Measurements from ENCODE around the gene PATE4.
A peak's percentile ranks its signal among the peaks of the same experiment; 100 is the strongest.

DNA sequence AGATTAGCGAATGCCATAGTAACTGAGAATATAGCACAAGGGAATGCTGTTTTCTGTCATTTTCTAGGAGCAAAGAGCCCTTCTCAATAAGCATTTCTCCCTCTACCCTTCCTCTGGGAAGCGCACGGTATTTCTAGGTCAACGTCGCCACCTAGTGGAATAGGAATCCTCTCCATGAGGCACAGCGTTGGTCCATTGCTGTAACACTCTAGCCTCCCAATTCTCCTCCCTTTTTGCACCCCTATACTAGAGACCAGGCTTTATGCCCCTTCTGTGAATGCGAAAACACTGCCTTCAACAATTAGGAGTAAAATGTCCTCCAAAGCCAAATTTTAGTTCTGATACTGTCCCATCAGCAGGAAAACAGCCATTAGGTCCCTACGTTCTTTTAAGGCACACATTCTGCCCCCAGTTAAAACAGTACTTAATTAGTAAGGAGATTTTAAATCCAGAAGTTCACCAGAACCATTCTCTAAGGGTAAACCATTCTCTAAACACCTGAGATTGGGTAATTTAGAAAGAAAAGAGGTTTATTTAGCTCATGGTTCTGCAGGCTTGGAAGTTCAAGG lies 41.5 kb downstream of the PATE4 start:
- TF ChIP-seq, protein P1, sequence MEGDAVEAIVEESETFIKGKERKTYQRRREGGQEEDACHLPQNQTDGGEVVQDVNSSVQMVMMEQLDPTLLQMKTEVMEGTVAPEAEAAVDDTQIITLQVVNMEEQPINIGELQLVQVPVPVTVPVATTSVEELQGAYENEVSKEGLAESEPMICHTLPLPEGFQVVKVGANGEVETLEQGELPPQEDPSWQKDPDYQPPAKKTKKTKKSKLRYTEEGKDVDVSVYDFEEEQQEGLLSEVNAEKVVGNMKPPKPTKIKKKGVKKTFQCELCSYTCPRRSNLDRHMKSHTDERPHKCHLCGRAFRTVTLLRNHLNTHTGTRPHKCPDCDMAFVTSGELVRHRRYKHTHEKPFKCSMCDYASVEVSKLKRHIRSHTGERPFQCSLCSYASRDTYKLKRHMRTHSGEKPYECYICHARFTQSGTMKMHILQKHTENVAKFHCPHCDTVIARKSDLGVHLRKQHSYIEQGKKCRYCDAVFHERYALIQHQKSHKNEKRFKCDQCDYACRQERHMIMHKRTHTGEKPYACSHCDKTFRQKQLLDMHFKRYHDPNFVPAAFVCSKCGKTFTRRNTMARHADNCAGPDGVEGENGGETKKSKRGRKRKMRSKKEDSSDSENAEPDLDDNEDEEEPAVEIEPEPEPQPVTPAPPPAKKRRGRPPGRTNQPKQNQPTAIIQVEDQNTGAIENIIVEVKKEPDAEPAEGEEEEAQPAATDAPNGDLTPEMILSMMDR (conservative IDR thresholded peaks at IDR 0.05 in 1 of 2, IDR thresholded peaks at IDR 0.05 in 1 of 2; ENCODE audit: low read depth in 1 of 2, low read length in 2 of 2), result peak; percentile 85 to 89
- TF ChIP-seq EZH2 (IDR thresholded peaks at IDR 0.05; ENCODE audit: low read length, missing control alignments), result no peak
